ENCODE results near the gene STX8.
"Not testable (repeated sequence)": the region's sequence is repeated elsewhere in the genome, so short reads cannot be mapped to it uniquely, and the experiment has no call there.

STX8 gene

DNA sequence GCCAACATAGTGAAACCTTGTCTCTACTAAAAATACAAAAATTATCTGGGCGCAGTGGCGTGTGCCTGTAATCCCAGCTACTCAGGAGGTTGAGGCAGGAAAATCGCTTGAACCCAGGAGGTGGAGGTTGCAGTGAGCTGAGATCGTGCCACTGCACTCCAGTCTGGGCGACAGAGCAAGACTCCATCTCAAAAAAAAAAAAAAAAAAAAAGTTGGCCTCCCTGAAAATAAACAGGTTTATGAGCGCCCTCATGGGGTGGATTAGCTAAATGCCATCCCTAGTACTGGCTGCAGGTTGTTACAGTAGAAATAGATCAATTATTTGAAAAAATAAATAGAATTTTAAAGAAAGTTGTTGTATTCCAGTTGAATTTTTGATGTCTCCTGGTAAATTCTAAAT, 20.9 kb downstream of the STX8 start:
- DNase-seq = not testable (repeated sequence)

DNA sequence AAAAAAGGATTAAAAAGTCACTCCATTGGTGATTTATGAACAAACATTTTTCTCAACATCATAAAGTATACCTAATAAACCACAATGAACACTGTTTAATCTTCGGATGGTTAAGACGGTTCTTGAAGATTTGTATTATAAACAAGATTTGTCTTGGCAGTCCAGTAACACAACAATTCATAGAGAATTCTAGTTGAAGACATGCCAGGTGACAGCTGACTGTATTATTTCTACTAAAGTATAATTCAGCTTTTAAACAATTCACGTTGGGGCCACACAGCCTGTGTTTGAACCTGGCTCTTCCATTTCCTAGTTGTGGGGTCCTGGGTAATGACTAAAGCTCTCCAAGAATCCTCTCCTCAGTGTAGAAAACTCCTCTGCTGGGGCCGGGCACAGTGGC, 22.0 kb downstream of the STX8 start:
- no peak for DNase-seq

GRCh38 chr17:9553181-9553580, 22.4 kb downstream of the STX8 start:
- DNase-seq = no peak

GRCh38 chr17:9549215-9549614, 26.4 kb downstream of the STX8 start:
- no peak for DNase-seq

DNA sequence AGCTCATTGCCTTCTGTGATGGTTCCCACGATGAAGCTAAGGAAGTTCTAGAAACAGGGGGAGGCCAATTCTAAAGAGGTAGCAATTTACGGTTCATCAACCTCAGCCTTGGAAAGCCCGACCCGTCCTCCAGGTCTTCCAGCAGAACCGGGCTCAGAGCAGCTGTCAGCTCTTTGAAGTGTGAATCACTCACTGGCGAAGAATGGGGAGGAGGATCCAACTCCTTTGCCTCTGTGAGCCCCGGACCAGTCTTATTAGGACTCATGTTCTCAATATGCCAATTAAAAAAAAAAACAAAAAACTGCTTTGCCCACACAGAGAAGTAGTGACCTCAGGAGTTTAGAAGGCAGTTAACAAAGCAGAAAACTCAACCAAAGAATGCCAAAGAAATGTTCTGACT, 31.4 kb downstream of the STX8 start:
- DNase-seq = no peak

GRCh38 chr17:9541718-9542117, 33.9 kb downstream of the STX8 start:
- DNase-seq = no peak

DNA sequence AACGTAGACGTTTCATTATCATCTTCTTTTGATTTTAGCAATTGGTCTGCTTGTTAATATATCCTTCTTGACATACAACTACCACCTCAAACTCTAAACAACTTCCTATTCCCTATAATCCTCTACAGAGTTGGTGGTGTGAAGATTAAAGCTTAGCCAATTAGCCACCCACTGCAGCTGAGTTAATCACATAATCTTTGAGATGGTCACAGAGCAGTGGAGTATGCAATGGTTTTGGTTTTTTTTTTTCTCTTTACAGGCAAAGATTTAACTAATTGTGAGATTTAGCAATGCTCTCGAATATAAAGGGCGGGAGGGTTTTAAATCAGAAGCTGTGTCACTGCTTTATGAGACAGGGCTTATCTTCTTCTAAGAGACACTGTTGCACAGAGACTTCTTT, 37.0 kb downstream of the STX8 start:
- DNase-seq = no peak

GRCh38 chr17:9537177-9537776, 38.3 kb downstream of the STX8 start:
- DNase-seq = no peak

GRCh38 chr17:9536061-9536460, 39.6 kb downstream of the STX8 start:
- DNase-seq = no peak

- DNase-seq = no peak
Measured at GRCh38 chr17:9533441-9533840, 42.2 kb downstream of the STX8 start.

DNA sequence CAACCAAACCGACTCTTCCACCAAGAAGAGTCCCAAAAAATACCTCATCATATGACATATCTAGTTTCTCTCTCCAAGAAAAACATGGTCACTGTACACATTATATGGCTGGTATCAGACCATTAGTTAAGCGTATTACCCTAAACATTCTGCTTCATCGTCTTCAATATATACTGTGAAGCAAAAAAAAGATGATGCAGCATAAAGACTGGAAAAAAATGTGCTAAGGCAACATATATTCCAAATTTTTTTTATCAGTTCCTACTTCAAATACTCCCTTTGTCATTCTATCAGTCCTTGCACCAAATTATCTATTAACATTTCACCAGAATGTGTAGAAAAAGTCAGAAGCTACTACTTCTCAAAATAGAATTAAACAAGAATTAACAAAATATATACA, 42.9 kb downstream of the STX8 start:
- no peak for DNase-seq

DNA sequence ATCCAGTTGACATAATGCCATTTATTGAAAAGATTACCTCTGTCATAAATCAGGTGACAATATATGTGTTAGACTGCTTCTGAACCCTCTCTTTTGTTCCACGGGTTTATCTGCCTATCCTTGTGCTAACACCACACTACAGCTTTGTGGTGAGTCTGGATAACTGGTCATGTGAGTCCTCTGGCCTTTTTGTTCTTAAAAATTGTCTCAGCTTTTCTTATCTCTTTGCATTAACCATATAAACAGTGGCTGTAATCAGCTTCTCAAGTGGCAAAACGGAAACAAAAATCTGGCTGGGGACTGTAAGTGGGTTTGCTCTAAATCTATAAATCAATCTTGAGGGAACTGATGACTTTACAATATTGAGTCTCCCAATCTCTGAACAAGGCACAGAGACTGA, 44.6 kb downstream of the STX8 start:
- no peak for DNase-seq

GRCh38 chr17:9529033-9529700, 46.5 kb downstream of the STX8 start:
- no peak for DNase-seq

- DNase-seq = no peak
Measured at GRCh38 chr17:9527788-9528187, 47.8 kb downstream of the STX8 start.

DNA sequence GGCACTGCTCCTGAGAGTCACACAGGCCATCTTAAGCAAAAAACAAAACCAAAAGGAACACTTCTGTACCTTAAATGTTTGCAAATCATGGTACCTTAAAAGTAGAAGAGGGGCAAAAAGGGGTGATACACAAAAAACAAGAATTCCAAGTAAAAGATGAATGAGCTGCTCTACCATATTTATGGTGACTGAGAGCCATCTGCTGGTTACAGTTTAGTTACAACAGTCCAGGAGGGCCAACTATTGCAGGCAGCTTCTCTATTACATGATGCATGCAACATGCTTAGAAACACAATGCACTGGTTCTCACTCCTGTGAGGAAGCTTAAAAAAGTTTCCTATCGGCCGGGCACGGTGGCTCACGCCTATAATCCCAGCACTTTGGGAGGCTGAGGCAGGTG, 53.5 kb downstream of the STX8 start:
- no peak for DNase-seq

- no peak for DNase-seq
Measured at GRCh38 chr17:9521062-9521461, 54.6 kb downstream of the STX8 start.

DNA sequence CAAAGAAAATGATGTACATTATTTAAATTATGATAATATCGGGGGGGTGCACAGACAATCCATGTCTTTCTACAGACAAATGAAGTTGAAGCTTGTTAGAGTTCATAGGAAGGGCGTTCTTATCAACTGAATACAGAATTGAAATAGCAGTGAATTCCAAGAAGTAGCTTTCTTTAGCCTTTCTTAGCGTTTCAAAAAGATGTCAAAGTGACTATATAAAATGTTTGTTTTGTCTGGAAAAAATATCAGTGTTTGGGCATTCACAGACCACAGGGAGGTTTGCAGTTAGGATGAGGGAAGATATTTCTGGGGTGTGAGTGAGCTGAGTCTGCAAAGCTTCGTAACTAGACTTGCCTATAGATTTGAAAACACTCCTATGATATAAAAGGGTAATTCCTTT, 55.0 kb downstream of the STX8 start:
- DNase-seq = no peak

DNA sequence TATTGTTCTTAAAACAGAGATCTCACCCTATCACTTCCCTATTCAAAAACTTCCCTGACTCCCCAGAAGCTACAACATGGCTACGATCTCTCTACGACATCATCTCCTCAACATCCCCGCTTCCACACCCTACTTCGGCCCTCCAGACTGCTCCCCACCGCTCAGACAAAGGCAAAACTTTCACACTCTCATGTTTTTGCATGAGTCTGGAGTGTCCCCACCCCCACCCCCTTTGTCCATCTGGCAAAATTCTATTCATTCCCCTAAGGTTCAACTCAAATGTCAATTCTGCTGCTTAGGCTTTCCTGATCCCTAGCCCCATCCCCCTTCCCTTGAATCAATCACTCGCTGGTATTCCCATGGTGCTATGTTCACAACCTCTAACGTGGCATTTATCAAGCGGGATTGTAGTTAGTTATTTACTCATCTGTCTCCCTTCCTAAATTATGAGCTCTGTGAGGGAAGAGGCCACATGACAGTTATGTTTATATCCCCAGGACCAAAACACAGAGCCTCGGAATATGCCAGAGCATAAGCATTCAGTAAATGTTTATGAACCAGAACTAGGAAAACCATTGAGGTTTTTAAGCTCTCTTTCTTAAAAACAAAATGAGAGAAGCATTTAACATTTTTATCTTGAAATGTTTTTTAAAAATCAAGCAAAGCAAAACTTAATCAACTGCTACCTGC, 55.9 kb downstream of the STX8 start:
- DNase-seq = no peak

GRCh38 chr17:9517396-9517795, 58.2 kb downstream of the STX8 start:
- no peak for DNase-seq

DNA sequence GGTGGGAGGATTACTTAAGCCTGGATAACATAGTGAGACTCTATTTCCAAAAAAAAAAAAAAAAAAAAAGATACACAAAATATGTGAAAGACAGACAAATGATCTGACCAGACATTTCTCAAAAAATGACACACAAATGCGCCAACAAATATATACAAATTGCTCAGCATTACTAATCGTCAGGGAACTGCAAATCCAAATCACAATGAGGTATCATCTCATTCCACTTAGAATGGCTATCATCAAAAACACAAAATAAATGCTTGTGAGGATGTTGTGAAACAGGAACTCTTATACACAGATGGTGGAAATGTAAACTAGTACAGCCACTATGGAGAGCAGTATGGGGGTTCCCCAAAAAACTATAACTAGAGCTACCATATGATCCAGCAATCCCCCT, 62.4 kb downstream of the STX8 start:
- no peak for DNase-seq

GRCh38 chr17:9512323-9513168, 63.1 kb downstream of the STX8 start:
- no peak for DNase-seq

GRCh38 chr17:9509236-9509816, 66.3 kb downstream of the STX8 start:
- DNase-seq = no peak

GRCh38 chr17:9499041-9499440, 76.6 kb downstream of the STX8 start:
- DNase-seq = no peak

All from NCI-H774 (cell line).